Gastroesophageal sphincter (tissue), 4 donors: Measurements from ENCODE around the gene CD7. TPM values are rescaled to one million over a fixed set of nuclear protein-coding genes. Genes with fewer than 3 reads are reported as not detected.

Experiments used
- ATAC-seq: fragments of 150-250 bp; one replicate; pipeline ENCODE4 v1.9.1; 2016; ENCODE audit warnings: mild to moderate bottlenecking, moderate library complexity
- H3K27ac ChIP-seq, 4 donors: fragments of 200-600 bp; sonication (generic) in 3 of 4; 1 replicate in 3 of 4; 2 replicates in 1 of 4; pipeline ENCODE4 v1.5.1; 2016 to 2019
- H3K27me3 ChIP-seq: fragments of 200-600 bp; sonication (generic); one replicate; pipeline ENCODE4 v1.5.1; 2019
- H3K36me3 ChIP-seq, 2 donors: fragments of 200-600 bp; sonication (generic); one replicate each; pipeline ENCODE4 v1.5.1; 2019; ENCODE audit warnings: control low read depth in 1 of 2
- H3K4me1 ChIP-seq, 3 donors: fragments of 200-600 bp; sonication (generic); 1 replicate in 2 of 3; 2 replicates in 1 of 3; pipeline ENCODE4 v1.5.1; 2016 to 2019; ENCODE audit warnings: control low read depth in 2 of 3
- H3K4me3 ChIP-seq, 2 donors: fragments of 200-600 bp; sonication (generic); one replicate each; pipeline ENCODE4 v1.5.1; 2019; ENCODE audit warnings: mild to moderate bottlenecking in 1 of 2, moderate library complexity in 1 of 2
- H3K9me3 ChIP-seq, 3 donors: fragments of 200-600 bp; sonication (generic); one replicate each; pipeline ENCODE4 v1.5.1; 2017 to 2019; ENCODE audit warnings: control low read depth in 2 of 3
- EP300 ChIP-seq: sonication (generic); formaldehyde crosslinking; IDR thresholded peaks from one replicate; pipeline ENCODE4 v1.6.1; 2017; ENCODE audit warnings: antibody characterized with exemption, mild to moderate bottlenecking
- POLR2A ChIP-seq, 2 donors: fragments of 450-650 bp; IDR thresholded peaks; one replicate each; pipeline ENCODE4 v1.6.1; 2017; ENCODE audit warnings: antibody characterized with exemption in 2 of 2, mild to moderate bottlenecking in 2 of 2, moderate library complexity in 1 of 2
- POLR2AphosphoS5 ChIP-seq: sonication (generic); formaldehyde crosslinking; IDR thresholded peaks from one replicate; pipeline ENCODE4 v1.6.1; 2017; ENCODE audit warnings: antibody characterized with exemption
- WGBS, 2 donors: methylation state at CpG; one replicate each; pipeline ENCODE4 v1.1.5; 2018; ENCODE audit warnings: low coverage in 1 of 2; 5-methylcytosine and 5-hydroxymethylcytosine counted together
- total RNA-seq, 4 donors: library from RNA; depleted of rRNA; stranded (reverse); fragments of >200 nt; gene quantifications; one replicate each; pipeline ENCODE4 v1.1.0, GENCODE V29; 2016
- TF ChIP-seq, protein P1 (sequence below), 4 experiments: fragments of 200-600 bp in 2 of 4; fragments of 450-650 bp in 2 of 4; sonication (generic) in 1 of 4; IDR thresholded peaks; one replicate each; pipeline ENCODE4 v1.5.1; 2017 to 2019; ENCODE audit warnings: antibody characterized with exemption in 4 of 4, mild to moderate bottlenecking in 2 of 4, moderate library complexity in 2 of 4

Gene CD7
- total RNA-seq, 4 donors from 2014 or later: 0.58 to 1.7 (median 0.94) TPM; not detected in 1

- no peak for TF ChIP-seq POLR2AphosphoS5
- no peak for TF ChIP-seq EP300
- TF ChIP-seq, protein P1, sequence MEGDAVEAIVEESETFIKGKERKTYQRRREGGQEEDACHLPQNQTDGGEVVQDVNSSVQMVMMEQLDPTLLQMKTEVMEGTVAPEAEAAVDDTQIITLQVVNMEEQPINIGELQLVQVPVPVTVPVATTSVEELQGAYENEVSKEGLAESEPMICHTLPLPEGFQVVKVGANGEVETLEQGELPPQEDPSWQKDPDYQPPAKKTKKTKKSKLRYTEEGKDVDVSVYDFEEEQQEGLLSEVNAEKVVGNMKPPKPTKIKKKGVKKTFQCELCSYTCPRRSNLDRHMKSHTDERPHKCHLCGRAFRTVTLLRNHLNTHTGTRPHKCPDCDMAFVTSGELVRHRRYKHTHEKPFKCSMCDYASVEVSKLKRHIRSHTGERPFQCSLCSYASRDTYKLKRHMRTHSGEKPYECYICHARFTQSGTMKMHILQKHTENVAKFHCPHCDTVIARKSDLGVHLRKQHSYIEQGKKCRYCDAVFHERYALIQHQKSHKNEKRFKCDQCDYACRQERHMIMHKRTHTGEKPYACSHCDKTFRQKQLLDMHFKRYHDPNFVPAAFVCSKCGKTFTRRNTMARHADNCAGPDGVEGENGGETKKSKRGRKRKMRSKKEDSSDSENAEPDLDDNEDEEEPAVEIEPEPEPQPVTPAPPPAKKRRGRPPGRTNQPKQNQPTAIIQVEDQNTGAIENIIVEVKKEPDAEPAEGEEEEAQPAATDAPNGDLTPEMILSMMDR (IDR thresholded peaks at IDR 0.05): no peak
- no peak for TF ChIP-seq POLR2A (IDR thresholded peaks at IDR 0.05)
- Histone ChIP-seq H3K9me3 (no peaks in the 10 kb centered on the region), H3K27ac (no peak within 1 kb of the TSS), H3K27me3 (peaks cover 38% of the 10 kb centered on the region), H3K4me1 (peaks cover 0 to 13% (median 0%) of the 10 kb centered on the region in 3 donors), H3K4me3 (no peak within 1 kb of the TSS), H3K36me3 (no peaks in the 10 kb centered on the region)
- WGBS, 2 donors: 57 to 68% methylated on average over 12 to 20 of the region's 21 CpGs
- no peak for ATAC-seq
Measured at GRCh38 chr17:82358465-82359350, 41.3 kb upstream of the CD7 start, which contains the start of gene TEX19. TSS of gene TEX19 (plus strand) at chr17:82359247. CDS start at chr17:82362151, 2,904 bp downstream.

- no peak overlapping the region for H3K4me3 ChIP-seq
- H3K4me1 ChIP-seq: peaks cover 0 to 13% (median 0%) of the 10 kb centered on the region in 3 donors
- H3K9me3 ChIP-seq: no peaks in the 10 kb centered on the region
- no peak for TF ChIP-seq EP300
- TF ChIP-seq, protein P1 (IDR thresholded peaks at IDR 0.05): no peak
- no CpG with 5 or more reads among the region's 2 CpGs for WGBS, 2 donors
- ATAC-seq: no peak
- H3K27me3 ChIP-seq: peaks cover 38% of the 10 kb centered on the region
- no peak overlapping the region for H3K27ac ChIP-seq
- H3K36me3 ChIP-seq: no peaks in the 10 kb centered on the region
Measured at GRCh38 chr17:82357394-82357793, 40.0 kb upstream of the CD7 start.

DNA sequence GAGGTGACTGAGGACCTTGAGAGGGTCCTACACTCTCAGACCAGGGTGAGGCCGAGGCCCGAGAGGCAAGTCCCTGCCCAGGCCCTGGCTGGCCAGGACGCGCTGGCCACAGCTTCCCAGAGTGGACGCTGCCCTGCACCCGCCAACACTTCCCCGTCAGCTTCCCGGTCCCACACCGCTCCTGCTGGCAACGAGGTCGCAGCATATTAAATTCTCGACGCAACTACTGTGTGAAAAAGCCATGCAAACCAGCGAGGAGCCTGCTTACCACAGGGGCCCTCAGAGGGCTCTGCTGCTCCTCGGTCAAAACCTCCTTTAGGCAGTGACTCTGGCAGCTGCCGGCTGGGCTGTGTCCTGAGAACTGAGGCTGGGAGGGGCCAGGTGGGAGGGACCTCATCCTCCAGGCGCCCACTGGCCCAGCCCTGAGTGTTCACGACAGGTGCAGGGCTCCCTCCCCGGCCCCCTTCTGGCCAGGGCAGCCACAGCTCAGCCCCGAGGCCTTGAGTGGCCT is 39.5 kb upstream of the CD7 start:
- WGBS, 2 donors: 31% methylated on average over 5 of the region's 20 CpGs; no CpG with 5 or more reads in 1 of the 2 donors
- no peak for TF ChIP-seq EP300
- no peak for TF ChIP-seq POLR2A (IDR thresholded peaks at IDR 0.05)
- TF ChIP-seq POLR2AphosphoS5: no peak
- TF ChIP-seq, protein P1 (IDR thresholded peaks at IDR 0.05): no peak
- no peaks in the 10 kb centered on the region for H3K36me3 ChIP-seq
- H3K27me3 ChIP-seq: peaks cover 38% of the 10 kb centered on the region
- H3K9me3 ChIP-seq: no peaks in the 10 kb centered on the region
- peaks cover 0 to 16% (median 0%) of the 10 kb centered on the region in 3 donors for H3K4me1 ChIP-seq
- H3K4me3 ChIP-seq: no peak overlapping the region
- no peak overlapping the region for H3K27ac ChIP-seq
- no peak for ATAC-seq

DNA sequence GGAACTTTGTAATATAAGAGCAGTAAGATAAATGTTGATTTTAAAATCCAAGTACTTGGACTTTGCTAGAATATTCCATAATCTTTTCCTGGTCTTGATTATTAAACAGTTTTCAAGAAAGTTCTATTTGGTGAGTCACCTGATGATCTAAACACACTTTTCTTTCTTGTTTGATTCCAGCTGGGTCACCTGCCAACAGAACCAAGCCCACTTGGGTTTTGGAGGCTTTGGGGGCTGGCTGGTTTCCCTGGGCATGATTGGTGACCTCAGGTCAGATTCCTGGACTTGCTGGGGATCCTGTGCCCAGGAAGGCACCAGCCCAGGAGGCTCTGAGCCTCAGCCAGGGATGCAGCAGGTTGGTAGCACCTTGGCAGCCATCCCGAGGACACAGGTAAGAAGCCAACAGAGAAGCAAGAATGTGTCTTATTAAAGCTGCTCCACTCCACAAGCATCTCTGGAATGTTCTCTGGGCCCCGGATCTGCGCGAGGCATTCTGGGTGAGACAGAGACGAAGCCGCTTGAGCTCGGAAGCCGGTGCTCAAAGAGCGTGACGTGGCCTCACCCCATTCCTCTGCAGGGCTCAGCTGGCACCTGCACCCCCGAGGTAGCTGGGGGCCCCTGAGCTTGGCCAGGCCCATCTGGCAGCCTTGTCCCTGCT is 38.5 kb upstream of the CD7 start:
- Histone ChIP-seq H3K36me3 (no peaks in the 10 kb centered on the region), H3K9me3 (no peaks in the 10 kb centered on the region), H3K27ac (no peak overlapping the region), H3K27me3 (peaks cover 45% of the 10 kb centered on the region), H3K4me1 (peaks cover 0 to 21% (median 0%) of the 10 kb centered on the region in 3 donors), H3K4me3 (no peak overlapping the region)
- 58% methylated on average over 5 of the region's 11 CpGs; no CpG with 5 or more reads in 1 of the 2 donors for WGBS, 2 donors
- ATAC-seq: no peak
- no peak for TF ChIP-seq EP300
- TF ChIP-seq, protein P1 (IDR thresholded peaks at IDR 0.05): no peak
- no peak for TF ChIP-seq POLR2AphosphoS5
- no peak for TF ChIP-seq POLR2A (IDR thresholded peaks at IDR 0.05)
